Left cardiac atrium (tissue), 4 donors: ENCODE measurements around the gene UBE2K. TPM values are rescaled to one million over a fixed set of nuclear protein-coding genes. Genes with fewer than 3 reads are reported as not detected.
A peak's percentile ranks its signal among the peaks of the same experiment; 100 is the strongest.
"Not testable (repeated sequence)": the region's sequence is repeated elsewhere in the genome, so short reads cannot be mapped to it uniquely, and the experiment has no call there.

Experiments used
- ATAC-seq, 2 donors: fragments of 200-7000 bp; cut with Tn5 transposase; one replicate each; pipeline ENCODE4 v1.9.1; 2020; ENCODE audit warnings: mild to moderate bottlenecking in 2 of 2, moderate library complexity in 2 of 2
- DNase-seq: peaks from one replicate; pipeline ENCODE4 v3.0.0-alpha.2; 2020
- intact Hi-C, 2 donors: fragments of 100-400 bp; cut with DNase I; formaldehyde crosslinking; loops; one replicate each; pipeline versions ENCODE4 v1.14.1 to v1.15.1; 2022 to 2023
- long read RNA-seq: library from polyadenylated mRNA; unstranded; transcript quantifications from one replicate; pipeline ENCODE4 v2.0.0, GENCODE V29; 2021
- total RNA-seq, 2 donors: library from RNA; stranded (reverse); fragmentation: NEBNext Ultra II Directional; extraction: Animal tissue kit (Norgen Biotek cat#: 25700); gene quantifications; one replicate each; pipeline ENCODE4 v1.2.1, GENCODE V29; 2021
- donor health status: DM: no; HTN: yes; CAD: no.
- donor health status: DM: no; HTN: yes; CAD: no; lungs with severe emphysema.
- donor health status: DM: yes; HTN: yes; CAD: no.
- donor health status: Dilated cardiomyopathy.

The UBE2K gene
- 10 to 100 TPM; 52.2 to 60.9 TPM for total RNA-seq
- long read RNA-seq, full-length matches to known transcripts, result 11 of 13 reads
- long read RNA-seq, partial matches to known transcripts, result 0 of 13 reads
- long read RNA-seq, other reads (novel, unspliced or antisense), result 2 of 13 reads

GRCh38 chr4:39697740-39698423, at the start of gene UBE2K:
Gene UBE2K, plus strand, starts transcription at chr4:39698136. Its CDS starts 192 bp downstream, at chr4:39698328.
- intact Hi-C loops, result loop anchor here (2.0 kb wide), 1 partner anchor 279 kb away; the partner anchor contains the start of gene PDS5A (in 2 of the 2)
- ATAC-seq (peak; percentile 98 to 99), DNase-seq (peak; percentile 92)

DNA sequence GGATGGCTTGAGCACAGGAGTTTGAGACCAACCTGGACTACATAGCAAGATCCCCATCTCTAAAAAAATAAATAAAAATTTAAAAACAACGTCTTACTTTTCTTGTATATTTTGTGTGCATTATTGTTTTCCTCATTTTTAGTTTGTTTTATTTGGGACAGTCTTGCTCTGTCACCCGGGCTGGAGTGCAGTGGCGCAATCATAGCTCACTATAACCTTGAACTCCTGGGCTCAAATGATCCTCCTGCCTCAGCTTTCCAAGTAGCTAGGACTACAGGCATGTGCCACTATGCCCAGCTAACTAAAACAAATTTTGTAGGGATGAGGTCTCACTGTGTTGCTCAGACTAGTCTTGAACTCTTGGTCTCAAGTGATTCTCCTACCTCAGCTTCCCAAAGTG, 49.7 kb upstream of the UBE2K start:
- no peak for DNase-seq
- intact Hi-C loops, result no loop called here
- ATAC-seq, result no peak

DNA sequence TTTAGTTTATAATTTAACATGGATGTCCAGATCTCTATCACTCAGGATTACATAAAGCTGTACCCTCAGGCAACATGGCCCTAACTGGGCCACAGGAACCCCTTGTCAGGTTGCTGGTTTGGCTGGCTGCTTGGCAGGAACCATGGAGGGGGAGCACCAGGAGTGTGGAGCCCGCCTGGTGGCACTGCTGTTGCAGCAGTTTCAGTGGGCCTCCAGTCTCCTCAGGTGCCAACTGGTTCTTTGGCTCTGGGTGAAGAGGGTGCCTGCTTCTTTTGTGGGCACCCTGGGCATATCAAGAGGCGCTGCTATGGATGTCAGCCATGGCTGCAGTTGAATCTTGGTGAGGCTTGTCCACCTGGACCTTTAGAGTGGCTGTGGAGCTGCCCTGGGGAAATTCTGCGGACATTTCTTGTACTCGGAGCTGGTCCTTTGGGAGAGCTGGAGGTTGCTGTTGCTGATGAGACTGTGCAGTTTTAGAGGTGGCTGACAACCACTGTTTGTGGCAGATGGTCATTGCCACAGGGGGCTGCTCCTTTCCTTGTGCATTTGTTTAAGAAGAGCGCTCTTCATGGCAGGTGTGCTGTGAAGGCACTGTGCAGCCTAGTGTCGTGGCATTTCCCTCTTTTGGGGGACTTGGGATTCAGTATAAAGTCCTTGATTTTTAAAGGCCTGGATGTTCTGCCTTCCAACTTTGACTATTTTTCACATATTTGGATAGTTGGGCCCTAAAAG, 48.9 kb upstream of the UBE2K start:
- intact Hi-C loops, result no loop called here
- ATAC-seq (no peak), DNase-seq (no peak)

DNA sequence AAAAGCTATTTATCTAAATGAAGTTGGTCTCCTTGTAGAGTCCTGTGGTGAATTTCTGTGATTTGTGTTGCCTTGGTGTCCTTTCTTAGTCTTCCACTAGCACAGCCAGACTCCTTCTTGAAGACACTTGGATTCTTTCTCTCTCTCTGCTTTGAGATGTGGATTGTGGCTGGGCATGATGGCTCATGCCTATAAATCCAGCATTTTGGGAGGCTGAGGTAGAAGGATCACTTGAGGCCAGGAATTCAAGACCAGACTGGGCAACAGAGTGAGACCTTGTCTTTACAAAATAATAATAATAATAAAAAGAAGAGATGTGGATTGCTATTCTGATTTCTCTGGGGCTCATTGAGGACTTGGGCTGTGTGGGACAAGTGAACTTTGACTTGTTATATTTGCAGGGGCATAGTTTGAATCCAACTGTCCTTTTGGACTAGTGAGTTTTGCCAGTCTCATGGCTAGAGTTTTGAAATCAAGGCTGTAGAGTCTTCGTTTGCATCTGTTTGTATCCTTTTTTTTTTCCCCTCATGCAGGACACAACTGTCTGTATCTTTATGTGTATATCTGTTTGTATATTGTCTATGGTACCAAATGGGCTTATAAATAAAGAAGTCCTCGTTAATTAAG, 48.2 kb upstream of the UBE2K start:
- intact Hi-C loops, result no loop called here
- ATAC-seq, result no peak
- DNase-seq, result no peak

- ATAC-seq, intact Hi-C loops, DNase-seq: not testable (repeated sequence)
Measured at GRCh38 chr4:39651586-39651985, 46.4 kb upstream of the UBE2K start.

DNA sequence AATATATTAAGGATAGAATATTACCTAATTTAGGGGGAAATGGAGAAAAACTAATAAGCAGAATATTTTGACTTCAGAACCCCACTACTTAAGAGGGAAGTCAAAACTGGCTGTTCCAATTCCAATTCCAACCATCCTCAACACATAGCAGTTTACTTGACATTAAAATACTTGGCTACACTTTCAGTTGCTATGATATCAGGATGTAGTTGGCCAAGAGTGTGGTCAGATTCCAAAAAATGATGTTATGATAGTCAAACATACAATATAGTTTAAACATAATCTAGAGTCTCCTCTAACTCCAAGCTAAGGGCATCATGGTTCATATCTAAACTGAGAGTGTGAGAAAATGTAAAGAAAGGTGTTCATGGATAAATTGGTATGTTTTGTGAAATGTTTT, 42.7 kb upstream of the UBE2K start:
- DNase-seq (no peak), ATAC-seq (no peak)
- intact Hi-C loops, result no loop called here

DNA sequence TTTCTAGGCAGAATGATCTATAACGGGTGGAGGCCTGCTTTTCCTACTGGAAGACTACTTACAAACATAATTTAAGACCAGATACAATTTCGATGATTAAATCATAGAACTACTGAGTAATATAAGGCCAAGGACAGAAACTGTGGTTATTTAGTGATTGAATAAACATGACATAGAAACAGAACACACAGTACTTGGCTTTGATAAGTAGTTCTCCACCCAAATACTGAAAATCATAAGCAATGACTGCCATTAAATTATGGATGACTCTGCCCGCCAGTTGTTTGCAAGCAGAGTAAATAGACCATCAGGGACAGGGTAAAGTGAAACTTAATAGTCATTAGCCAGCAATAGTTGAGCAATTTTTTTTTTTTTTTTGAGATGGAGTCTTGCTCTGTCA, 42.1 kb upstream of the UBE2K start:
- DNase-seq (no peak), ATAC-seq (peak in 1 of 2 donors; percentile 31)
- intact Hi-C loops, result no loop called here

DNA sequence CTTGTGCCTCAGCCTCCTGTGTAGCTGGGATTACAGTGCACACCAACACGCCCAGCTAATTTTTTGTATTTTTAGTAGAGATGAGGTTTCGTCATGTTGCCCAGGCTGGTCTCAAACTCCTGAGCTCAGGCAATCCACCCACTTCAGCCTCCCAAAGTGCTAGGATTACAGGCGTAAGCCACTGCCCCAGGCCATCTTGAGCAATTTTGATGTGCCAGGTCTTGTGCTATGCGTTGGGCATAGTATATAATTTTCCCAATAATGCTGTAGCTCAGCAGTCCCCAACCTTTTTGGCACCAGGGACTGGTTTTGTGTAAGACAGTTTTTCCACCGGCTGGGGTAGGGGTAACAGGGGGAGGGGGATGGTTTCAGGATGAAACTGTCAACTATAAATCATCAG, 41.3 kb upstream of the UBE2K start:
- DNase-seq, ATAC-seq, intact Hi-C loops: not testable (repeated sequence)

DNA sequence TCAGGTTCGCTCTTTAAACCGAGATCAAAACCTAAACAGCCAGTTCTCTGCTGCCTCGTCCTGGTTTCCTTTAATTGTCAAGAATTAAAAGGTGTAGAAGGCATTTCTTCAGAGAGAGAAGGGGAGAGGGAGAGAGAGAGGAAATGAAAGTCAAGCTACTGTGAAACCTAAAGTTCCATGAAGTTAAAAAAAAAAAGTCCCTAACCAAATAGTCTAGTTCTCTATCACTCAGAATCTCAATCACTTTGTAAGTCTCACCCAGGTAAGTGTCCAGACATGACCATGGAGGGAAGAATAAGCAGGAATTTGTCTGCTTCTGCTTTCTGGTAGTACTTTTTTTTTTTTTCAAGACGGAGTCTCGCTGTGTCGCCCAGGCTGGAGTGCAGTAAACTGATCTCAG, 40.5 kb upstream of the UBE2K start:
- ATAC-seq (no peak), DNase-seq (no peak)
- intact Hi-C loops, result no loop called here

DNA sequence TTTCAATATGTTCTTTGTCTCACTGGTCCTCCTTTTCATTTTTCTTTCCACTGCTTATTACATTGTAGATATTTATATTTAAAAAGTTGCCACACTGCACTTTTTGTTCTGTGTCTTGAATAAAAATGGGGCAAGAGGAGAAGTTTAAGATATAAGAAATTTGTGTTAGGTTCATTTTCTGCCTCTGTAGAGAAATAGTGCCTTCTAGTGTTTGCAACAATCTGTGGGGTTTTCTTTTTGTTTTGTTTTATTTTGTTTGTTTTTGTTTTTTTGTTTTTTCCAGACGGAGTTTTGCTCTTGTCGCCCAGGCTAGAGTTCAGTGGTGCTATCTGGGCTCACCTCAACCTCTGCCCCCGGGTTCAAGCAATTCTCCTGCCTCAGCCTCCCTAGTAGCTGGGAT, 39.2 kb upstream of the UBE2K start:
- no peak for DNase-seq
- no peak for ATAC-seq
- intact Hi-C loops, result no loop called here

DNA sequence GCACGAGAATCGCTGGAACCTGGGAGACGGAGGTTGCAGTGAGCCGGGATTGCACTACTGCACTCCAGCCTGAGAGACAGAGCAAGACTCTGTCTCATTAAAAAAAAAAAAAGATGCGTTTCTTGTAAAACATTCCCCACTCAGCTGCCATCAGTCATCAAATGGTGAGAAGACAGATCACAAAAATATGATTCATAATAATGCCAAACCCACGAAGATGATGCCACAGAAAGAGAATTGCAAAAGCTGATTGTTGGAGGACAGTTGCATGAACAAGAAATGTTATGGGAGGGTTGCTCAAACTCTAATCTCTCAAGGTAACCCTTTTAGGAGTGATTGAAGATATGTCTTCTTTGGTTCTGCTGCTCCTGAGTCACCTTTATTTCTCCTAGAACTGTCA, 37.9 kb upstream of the UBE2K start:
- DNase-seq, result no peak
- intact Hi-C loops, result no loop called here
- ATAC-seq, result no peak

- ATAC-seq, result no peak
- DNase-seq, result no peak
- intact Hi-C loops, result no loop called here
Measured at GRCh38 chr4:39660757-39661156, 37.2 kb upstream of the UBE2K start.

GRCh38 chr4:39662683-39663082, 35.3 kb upstream of the UBE2K start:
- DNase-seq (no peak), ATAC-seq (no peak)
- intact Hi-C loops, result no loop called here

DNA sequence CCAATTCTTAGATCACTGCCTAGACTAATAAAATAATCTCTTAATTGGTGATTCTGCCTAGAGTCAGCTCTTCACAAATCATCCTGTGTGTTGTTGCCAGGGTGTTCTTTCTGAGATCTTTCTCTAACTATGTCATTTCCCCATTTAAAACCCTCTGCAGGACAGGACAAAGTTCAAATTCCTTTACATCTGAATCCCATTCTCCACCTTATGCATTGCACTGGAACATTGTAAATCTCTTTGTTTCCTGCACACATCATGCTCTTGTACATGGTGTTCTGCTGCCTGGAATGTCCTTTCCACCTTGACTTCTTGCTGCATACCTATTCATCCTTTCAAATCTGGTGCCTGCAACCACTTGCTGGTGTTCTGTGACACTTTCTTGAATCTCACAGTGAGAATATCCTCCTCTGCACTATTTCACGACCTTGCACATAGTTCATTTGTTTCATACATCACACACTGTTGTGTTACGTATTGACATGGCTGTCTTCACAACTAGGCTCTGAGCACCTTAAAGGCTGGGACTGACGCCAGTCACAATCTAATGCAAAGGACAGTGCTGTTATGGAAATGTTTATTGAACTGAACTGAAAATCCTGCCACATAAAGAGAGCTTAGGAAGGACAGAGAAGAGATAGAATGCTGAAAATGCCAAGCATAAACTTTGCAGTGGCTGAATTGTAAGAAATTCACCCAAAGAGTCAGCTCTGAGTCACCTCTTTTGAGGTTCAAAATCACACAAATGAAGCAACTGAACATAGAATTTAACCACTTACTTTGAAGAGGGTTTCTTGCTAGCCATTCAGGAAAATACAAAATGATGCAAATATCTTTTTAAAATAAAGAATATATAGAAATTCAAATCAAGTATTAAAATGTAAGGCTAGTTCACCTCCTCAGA, 32.9 kb upstream of the UBE2K start:
- intact Hi-C loops, result no loop called here
- no peak for ATAC-seq
- no peak for DNase-seq

- intact Hi-C loops, result no loop called here
- DNase-seq, result no peak
- no peak for ATAC-seq
Measured at GRCh38 chr4:39667706-39668105, 30.2 kb upstream of the UBE2K start.

DNA sequence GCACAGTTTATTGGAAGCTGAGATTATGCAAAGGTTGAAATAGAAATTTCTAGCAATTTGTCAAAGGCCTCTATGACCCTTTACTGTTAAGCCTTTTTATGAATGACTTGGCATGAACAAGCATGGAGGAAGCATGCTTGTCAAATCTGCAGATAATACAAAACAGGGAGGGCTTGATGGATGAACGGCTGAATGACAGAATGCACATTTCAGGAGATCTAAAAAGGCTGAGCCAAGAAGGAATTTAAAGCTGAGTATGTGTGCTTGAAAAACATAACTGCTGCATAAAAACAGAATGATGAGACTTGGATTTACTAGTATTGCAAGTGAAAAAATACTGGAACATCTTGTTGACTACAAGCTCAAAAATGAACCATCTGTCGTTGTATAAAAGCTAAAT, 29.0 kb upstream of the UBE2K start:
- ATAC-seq, result no peak
- intact Hi-C loops, result no loop called here
- DNase-seq, result no peak

DNA sequence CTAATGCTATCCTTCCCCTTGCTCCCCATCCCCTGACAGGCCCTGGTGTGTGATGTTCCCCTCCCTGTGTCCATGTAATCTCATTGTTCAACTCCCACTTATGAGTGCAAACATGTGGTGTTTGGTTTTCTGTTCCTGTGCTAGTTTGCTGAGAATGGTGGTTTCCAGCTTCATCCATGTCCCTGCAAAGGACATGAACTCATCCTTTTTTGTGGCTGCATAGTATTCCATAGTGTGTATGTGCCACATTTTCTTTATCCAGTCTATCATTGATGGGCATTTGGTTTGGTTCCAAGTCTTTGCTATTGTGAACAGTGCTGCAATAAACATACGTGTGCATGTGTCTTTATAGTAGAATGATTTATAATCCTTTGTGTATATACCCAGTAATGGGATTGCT, 27.6 kb upstream of the UBE2K start:
- DNase-seq, ATAC-seq, intact Hi-C loops: not testable (repeated sequence)

DNA sequence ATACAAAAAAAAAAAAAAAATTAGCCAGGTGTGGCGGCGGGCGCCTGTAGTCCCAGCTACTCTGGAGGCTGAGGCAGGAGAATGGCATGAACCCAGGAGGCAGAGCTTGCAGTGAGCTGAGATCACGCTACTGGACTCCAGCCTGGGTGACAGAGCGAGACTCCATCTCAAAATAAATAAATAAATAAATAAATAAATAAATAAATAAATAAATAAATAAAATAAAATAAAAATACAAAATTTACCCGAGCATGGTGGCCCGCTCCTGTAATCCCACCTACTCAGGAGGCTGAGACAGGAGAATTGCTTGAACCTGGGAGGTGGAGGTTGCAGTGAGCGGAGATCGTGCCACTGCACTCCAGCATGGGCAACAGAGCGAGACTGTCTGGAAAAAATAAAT, 22.3 kb upstream of the UBE2K start:
- intact Hi-C loops, DNase-seq, ATAC-seq: not testable (repeated sequence)

- ATAC-seq, DNase-seq, intact Hi-C loops: not testable (repeated sequence)
Measured at GRCh38 chr4:39681003-39681402, 16.9 kb upstream of the UBE2K start.
